ENCODE measurements around the gene FRY.

The FRY gene

DNA sequence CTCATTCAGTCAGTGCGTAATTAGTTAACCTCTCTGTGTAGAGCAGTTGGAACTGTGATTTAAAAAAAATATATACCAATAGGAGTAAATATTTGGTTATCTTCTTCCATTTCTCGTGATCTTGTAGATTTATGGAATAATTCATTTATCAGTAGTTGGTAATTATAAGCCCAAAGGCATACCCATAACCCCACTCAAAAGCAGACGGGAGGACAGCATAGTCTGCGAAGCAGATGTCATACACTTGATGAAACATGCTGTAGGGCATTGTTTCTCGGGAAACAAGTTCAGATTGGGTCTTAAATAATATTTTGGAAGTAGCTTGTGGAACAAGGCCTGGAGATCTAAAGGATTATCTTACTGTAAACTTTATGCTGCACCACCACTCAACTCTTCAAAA is 119.7 kb downstream of the FRY start:
- H3K9ac ChIP-seq (ENCODE audit: low read length) = peak overlapping the region; percentile 20
- H3K4me1 ChIP-seq (ENCODE audit: control insufficient read depth, insufficient read depth, low read length) = peaks cover 33% of the 10 kb centered on the region
- no peaks in the 10 kb centered on the region for H3K36me3 ChIP-seq (ENCODE audit: control insufficient read depth, insufficient read depth, low read length, severe bottlenecking)
- no peak for DNase-seq (ENCODE audit: low read depth)
- H3K4me3 ChIP-seq (ENCODE audit: low read length) = peak overlapping the region; percentile 12
- H3K27me3 ChIP-seq (replicated peaks; ENCODE audit: control insufficient read depth, insufficient read depth, low read length) = no peaks in the 10 kb centered on the region
- H3K9me3 ChIP-seq (ENCODE audit: control insufficient read depth, low read length) = no peaks in the 10 kb centered on the region

DNA sequence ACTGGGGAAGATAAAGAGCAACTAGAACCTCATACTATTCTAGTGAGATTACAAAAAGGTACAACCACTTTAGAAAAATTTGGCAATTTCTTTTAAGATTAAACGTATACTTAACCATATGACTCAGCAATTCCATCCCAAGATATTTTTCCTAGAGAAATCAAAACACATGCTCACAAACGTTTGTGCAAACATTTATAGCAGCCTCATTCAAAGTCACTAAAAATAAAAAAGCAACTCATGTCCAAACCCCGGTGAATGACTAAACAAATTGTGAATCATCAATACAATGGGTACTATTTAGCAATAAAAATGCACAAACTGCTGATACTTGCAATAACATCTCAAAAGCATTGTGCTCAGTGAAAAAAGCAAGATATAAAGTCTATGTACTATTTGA is 121.5 kb downstream of the FRY start:
- Histone ChIP-seq H3K9ac (ENCODE audit: low read length) (peak overlapping the region; percentile 24), H3K4me1 (ENCODE audit: control insufficient read depth, insufficient read depth, low read length) (peaks cover 33% of the 10 kb centered on the region), H3K36me3 (ENCODE audit: control insufficient read depth, insufficient read depth, low read length, severe bottlenecking) (no peaks in the 10 kb centered on the region), H3K27me3 (replicated peaks; ENCODE audit: control insufficient read depth, insufficient read depth, low read length) (no peaks in the 10 kb centered on the region), H3K4me3 (ENCODE audit: low read length) (no peak overlapping the region), H3K9me3 (ENCODE audit: control insufficient read depth, low read length) (no peaks in the 10 kb centered on the region)
- peak; percentile 76 for DNase-seq (ENCODE audit: low read depth)

DNA sequence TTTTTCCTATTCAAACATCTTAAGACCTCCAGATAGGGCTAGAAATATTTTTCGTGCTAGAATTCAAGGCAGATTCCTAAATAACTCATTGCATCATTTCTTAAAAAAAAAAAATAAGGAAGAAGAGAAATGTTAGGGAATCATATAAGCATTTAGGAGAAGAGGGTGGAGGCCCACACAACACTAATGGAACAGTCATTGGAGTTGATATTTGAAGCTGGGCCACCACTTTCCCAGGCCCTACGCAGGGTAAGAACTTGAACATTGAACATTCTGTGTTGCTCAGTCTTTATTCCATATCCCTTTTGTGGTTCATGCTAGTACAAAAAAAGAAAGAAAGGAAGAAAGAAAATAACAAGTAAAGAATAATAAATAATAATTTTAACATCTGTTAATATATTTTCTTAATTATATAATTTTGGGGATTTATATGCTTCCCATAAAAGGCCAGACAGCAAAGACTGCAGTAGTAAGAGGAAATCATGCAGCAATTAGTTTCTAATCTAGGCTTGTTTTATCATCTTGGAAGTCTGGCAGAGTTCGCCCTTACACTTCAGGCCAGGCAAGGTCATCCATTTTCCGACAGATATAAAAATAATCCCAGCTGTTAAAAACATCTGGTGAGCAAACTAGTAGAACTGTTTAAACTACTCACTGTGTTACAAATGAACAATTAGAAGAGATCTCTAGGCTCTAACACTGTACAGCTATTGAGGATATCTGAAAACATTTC is 127.7 kb downstream of the FRY start:
- no peak overlapping the region for H3K9ac ChIP-seq (ENCODE audit: low read length)
- H3K4me3 ChIP-seq (ENCODE audit: low read length) = no peak overlapping the region
- H3K27me3 ChIP-seq (replicated peaks; ENCODE audit: control insufficient read depth, insufficient read depth, low read length) = no peaks in the 10 kb centered on the region
- no peaks in the 10 kb centered on the region for H3K9me3 ChIP-seq (ENCODE audit: control insufficient read depth, low read length)
- H3K4me1 ChIP-seq (ENCODE audit: control insufficient read depth, insufficient read depth, low read length) = peaks cover 13% of the 10 kb centered on the region
- no peak for DNase-seq (ENCODE audit: low read depth)
- H3K36me3 ChIP-seq (ENCODE audit: control insufficient read depth, insufficient read depth, low read length, severe bottlenecking) = no peaks in the 10 kb centered on the region

- H3K4me3 ChIP-seq (ENCODE audit: low read length) = no peak overlapping the region
- H3K36me3 ChIP-seq (ENCODE audit: control insufficient read depth, insufficient read depth, low read length, severe bottlenecking) = no peaks in the 10 kb centered on the region
- peaks cover 17% of the 10 kb centered on the region for H3K4me1 ChIP-seq (ENCODE audit: control insufficient read depth, insufficient read depth, low read length)
- no peak for DNase-seq (ENCODE audit: low read depth)
- no peaks in the 10 kb centered on the region for H3K9me3 ChIP-seq (ENCODE audit: control insufficient read depth, low read length)
- no peak overlapping the region for H3K9ac ChIP-seq (ENCODE audit: low read length)
- H3K27me3 ChIP-seq (replicated peaks; ENCODE audit: control insufficient read depth, insufficient read depth, low read length) = no peaks in the 10 kb centered on the region
Measured at GRCh38 chr13:32162395-32163005, 130.9 kb downstream of the FRY start.

GRCh38 chr13:32164622-32165268 is 133.2 kb downstream of the FRY start:
- Histone ChIP-seq H3K9me3 (ENCODE audit: control insufficient read depth, low read length) (no peaks in the 10 kb centered on the region), H3K27me3 (replicated peaks; ENCODE audit: control insufficient read depth, insufficient read depth, low read length) (no peaks in the 10 kb centered on the region), H3K4me3 (ENCODE audit: low read length) (no peak overlapping the region), H3K36me3 (ENCODE audit: control insufficient read depth, insufficient read depth, low read length, severe bottlenecking) (no peaks in the 10 kb centered on the region), H3K4me1 (ENCODE audit: control insufficient read depth, insufficient read depth, low read length) (peaks cover 9% of the 10 kb centered on the region), H3K9ac (ENCODE audit: low read length) (no peak overlapping the region)
- DNase-seq (ENCODE audit: low read depth) = peak; percentile 62

GRCh38 chr13:32165796-32166195 is 134.2 kb downstream of the FRY start:
- peaks cover 4% of the 10 kb centered on the region for H3K4me1 ChIP-seq (ENCODE audit: control insufficient read depth, insufficient read depth, low read length)
- DNase-seq (ENCODE audit: low read depth) = no peak
- H3K27me3 ChIP-seq (replicated peaks; ENCODE audit: control insufficient read depth, insufficient read depth, low read length) = no peaks in the 10 kb centered on the region
- H3K9ac ChIP-seq (ENCODE audit: low read length) = no peak overlapping the region
- no peaks in the 10 kb centered on the region for H3K9me3 ChIP-seq (ENCODE audit: control insufficient read depth, low read length)
- H3K4me3 ChIP-seq (ENCODE audit: low read length) = no peak overlapping the region
- H3K36me3 ChIP-seq (ENCODE audit: control insufficient read depth, insufficient read depth, low read length, severe bottlenecking) = peaks cover under 1% of the 10 kb centered on the region

DNA sequence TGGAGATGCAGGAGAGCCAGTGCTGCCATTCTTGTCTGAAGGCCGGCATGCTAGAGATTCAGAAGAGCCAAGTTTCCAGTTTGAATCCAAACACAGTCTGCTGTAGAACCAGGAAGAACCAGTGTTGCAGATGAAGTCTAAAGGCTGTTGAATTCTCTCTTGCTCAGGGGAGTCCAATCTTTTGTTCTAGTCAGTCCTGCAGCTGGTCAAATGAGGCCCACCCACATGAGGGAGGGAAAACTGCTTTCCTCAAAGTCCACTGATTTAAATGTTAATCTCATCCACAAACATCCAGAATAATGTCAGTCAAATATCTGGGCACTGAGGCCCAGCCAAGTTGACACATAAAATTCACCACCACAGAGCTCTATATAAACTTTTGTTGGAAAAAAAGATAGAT is 136.6 kb downstream of the FRY start:
- Histone ChIP-seq H3K36me3 (ENCODE audit: control insufficient read depth, insufficient read depth, low read length, severe bottlenecking) (peaks cover 3% of the 10 kb centered on the region), H3K4me1 (ENCODE audit: control insufficient read depth, insufficient read depth, low read length) (peaks cover 4% of the 10 kb centered on the region), H3K27me3 (replicated peaks; ENCODE audit: control insufficient read depth, insufficient read depth, low read length) (no peaks in the 10 kb centered on the region), H3K9ac (ENCODE audit: low read length) (no peak overlapping the region), H3K9me3 (ENCODE audit: control insufficient read depth, low read length) (no peaks in the 10 kb centered on the region), H3K4me3 (ENCODE audit: low read length) (no peak overlapping the region)
- DNase-seq (ENCODE audit: low read depth) = no peak

DNA sequence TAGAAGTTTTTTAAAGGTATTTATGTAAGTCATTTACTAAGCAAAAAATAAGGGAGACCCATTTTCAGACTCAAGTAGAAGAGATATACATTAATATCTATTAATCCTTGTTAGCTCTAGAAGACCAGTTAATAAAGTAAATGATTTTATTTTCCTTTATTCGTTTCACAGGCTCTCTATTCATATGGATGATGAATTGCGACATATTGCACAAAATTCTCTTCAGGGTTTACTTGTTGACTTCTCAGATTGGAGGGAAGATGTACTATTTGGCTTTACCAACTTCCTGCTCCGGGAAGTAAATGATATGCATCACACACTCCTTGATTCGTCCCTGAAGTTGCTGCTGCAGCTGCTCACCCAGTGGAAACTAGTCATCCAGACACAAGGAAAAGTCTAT is 139.3 kb downstream of the FRY start:
- Histone ChIP-seq H3K9ac (ENCODE audit: low read length) (no peak overlapping the region), H3K27me3 (replicated peaks; ENCODE audit: control insufficient read depth, insufficient read depth, low read length) (no peaks in the 10 kb centered on the region), H3K36me3 (ENCODE audit: control insufficient read depth, insufficient read depth, low read length, severe bottlenecking) (peaks cover 3% of the 10 kb centered on the region), H3K9me3 (ENCODE audit: control insufficient read depth, low read length) (no peaks in the 10 kb centered on the region), H3K4me1 (ENCODE audit: control insufficient read depth, insufficient read depth, low read length) (peaks cover 2% of the 10 kb centered on the region), H3K4me3 (ENCODE audit: low read length) (no peak overlapping the region)
- DNase-seq (ENCODE audit: low read depth) = no peak

DNA sequence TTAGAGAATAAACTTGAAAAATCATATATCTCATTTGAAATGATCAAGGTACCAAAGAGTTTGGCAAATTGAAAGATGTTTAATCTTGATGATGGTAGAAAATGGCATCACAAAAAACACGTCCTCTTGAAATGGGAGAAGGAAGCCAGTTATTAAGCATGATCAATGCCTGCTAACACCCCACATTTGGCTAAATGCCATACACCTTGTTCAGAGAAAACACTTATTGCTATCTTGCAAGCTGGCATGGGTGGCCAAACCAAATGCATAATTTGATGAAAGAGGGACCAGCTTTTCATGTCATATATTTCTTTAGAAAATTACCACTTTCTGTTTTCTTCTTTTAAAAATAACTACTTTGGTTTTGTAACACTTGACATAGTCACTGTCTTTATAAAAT is 142.3 kb downstream of the FRY start:
- Histone ChIP-seq H3K27me3 (replicated peaks; ENCODE audit: control insufficient read depth, insufficient read depth, low read length) (no peaks in the 10 kb centered on the region), H3K4me1 (ENCODE audit: control insufficient read depth, insufficient read depth, low read length) (no peaks in the 10 kb centered on the region), H3K9ac (ENCODE audit: low read length) (no peak overlapping the region), H3K4me3 (ENCODE audit: low read length) (no peak overlapping the region), H3K36me3 (ENCODE audit: control insufficient read depth, insufficient read depth, low read length, severe bottlenecking) (peaks cover 4% of the 10 kb centered on the region), H3K9me3 (ENCODE audit: control insufficient read depth, low read length) (no peaks in the 10 kb centered on the region)
- no peak for DNase-seq (ENCODE audit: low read depth)

- H3K36me3 ChIP-seq (ENCODE audit: control insufficient read depth, insufficient read depth, low read length, severe bottlenecking) = peaks cover 8% of the 10 kb centered on the region
- no peaks in the 10 kb centered on the region for H3K27me3 ChIP-seq (replicated peaks; ENCODE audit: control insufficient read depth, insufficient read depth, low read length)
- H3K4me1 ChIP-seq (ENCODE audit: control insufficient read depth, insufficient read depth, low read length) = no peaks in the 10 kb centered on the region
- H3K4me3 ChIP-seq (ENCODE audit: low read length) = no peak overlapping the region
- H3K9me3 ChIP-seq (ENCODE audit: control insufficient read depth, low read length) = no peaks in the 10 kb centered on the region
- H3K9ac ChIP-seq (ENCODE audit: low read length) = no peak overlapping the region
- DNase-seq (ENCODE audit: low read depth) = no peak
Measured at GRCh38 chr13:32174366-32174765, 142.8 kb downstream of the FRY start.

DNA sequence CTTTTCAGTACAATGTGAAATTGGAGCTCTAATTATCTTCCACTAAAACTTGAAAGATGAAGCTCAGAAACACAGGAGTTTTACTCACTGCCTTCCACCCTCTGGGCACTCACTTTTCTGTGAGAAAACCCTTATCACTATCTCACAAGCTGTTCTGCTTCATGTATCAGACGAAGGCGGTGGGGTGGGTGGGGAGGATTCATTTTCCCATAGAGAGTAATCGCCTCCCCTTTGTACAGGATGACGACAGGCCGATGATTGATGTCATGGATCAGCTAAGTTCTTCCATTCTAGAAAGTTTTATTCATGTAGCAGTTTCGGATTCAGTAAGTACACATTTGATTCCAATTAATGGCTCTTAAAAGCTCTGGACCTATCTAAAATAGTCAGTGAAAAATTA is 143.7 kb downstream of the FRY start:
- no peak overlapping the region for H3K4me3 ChIP-seq (ENCODE audit: low read length)
- H3K9ac ChIP-seq (ENCODE audit: low read length) = no peak overlapping the region
- H3K36me3 ChIP-seq (ENCODE audit: control insufficient read depth, insufficient read depth, low read length, severe bottlenecking) = peaks cover 8% of the 10 kb centered on the region
- H3K27me3 ChIP-seq (replicated peaks; ENCODE audit: control insufficient read depth, insufficient read depth, low read length) = no peaks in the 10 kb centered on the region
- no peak for DNase-seq (ENCODE audit: low read depth)
- H3K4me1 ChIP-seq (ENCODE audit: control insufficient read depth, insufficient read depth, low read length) = no peaks in the 10 kb centered on the region
- no peaks in the 10 kb centered on the region for H3K9me3 ChIP-seq (ENCODE audit: control insufficient read depth, low read length)

Data from adipocyte (in vitro differentiated cells).